Large intestine (tissue), 3 donors: ENCODE data around the gene DLST. TPM values are rescaled to one million over a fixed set of nuclear protein-coding genes. Genes with fewer than 3 reads are reported as not detected.

ENCODE experiments used
- DNase-seq, 2 donors: peaks; one replicate each; pipeline versions ENCODE4 v3.0.0 to v3.0.0-alpha.2; 2013
- H3K27ac ChIP-seq: one replicate; pipeline ENCODE4 v1.5.1; 2013; ENCODE audit warnings: low read length
- H3K27me3 ChIP-seq: 2 replicates; pipeline ENCODE4 v1.6.1; 2013; ENCODE audit warnings: low read length; ENCODE audit not compliant: control insufficient read depth, insufficient read depth
- H3K36me3 ChIP-seq: 2 replicates; pipeline ENCODE4 v1.6.1; 2013; ENCODE audit warnings: low read length; ENCODE audit not compliant: control insufficient read depth, insufficient read depth
- H3K4me1 ChIP-seq: one replicate; pipeline ENCODE4 v1.6.1; 2013; ENCODE audit warnings: low read length; ENCODE audit not compliant: control insufficient read depth, insufficient read depth
- H3K4me3 ChIP-seq: one replicate; pipeline ENCODE4 v1.5.1; 2013; ENCODE audit warnings: low read length
- H3K9me3 ChIP-seq: one replicate; pipeline ENCODE4 v1.6.1; 2013; ENCODE audit warnings: mild to moderate bottlenecking, low read depth, low read length, moderate library complexity; ENCODE audit not compliant: control insufficient read depth
- WGBS: methylation state at CpG from one replicate; pipeline ENCODE4 v1.1.5; 2013; ENCODE audit warnings: low lambda C conversion rate; ENCODE audit not compliant: insufficient coverage; 5-methylcytosine and 5-hydroxymethylcytosine counted together
- polyA plus RNA-seq: library from polyadenylated mRNA; unstranded; fragments of 120-200 nt; gene quantifications from one replicate; pipeline ENCODE4 v1.2.1, GENCODE V29; 2013

The DLST gene
- polyA plus RNA-seq, 1 donor: 105 TPM

DNA sequence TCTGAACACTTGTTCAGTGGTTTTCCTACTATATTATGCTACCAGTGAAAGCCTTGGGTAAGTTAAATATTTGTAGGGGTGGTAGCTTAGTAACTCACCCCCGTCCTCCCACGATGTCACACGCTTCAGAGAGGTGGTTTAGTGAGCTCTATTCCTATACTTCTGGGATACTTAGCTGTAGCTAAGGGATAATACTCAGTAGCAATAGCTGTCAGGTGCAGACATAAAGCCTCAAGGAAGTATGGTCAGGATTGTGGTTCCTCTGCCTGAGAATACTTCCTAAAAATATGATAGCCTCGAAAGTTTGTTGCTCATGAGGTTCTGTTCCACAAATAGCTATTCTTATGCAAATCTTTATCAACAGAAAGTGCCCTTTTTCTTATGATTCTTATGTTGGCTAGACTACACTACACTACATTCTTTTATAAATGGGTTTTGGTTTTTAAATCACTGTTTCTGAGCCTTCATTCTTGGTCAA is 11.9 kb downstream of the DLST start:
- Histone ChIP-seq H3K27ac (no peak overlapping the region), H3K36me3 (peaks cover 91% of the 10 kb centered on the region), H3K4me3 (no peak overlapping the region), H3K4me1 (peaks cover 10% of the 10 kb centered on the region), H3K27me3 (no peaks in the 10 kb centered on the region), H3K9me3 (no peaks in the 10 kb centered on the region)
- WGBS: 100% methylated on average over 1 of the region's 4 CpGs
- DNase-seq: no peak

DNA sequence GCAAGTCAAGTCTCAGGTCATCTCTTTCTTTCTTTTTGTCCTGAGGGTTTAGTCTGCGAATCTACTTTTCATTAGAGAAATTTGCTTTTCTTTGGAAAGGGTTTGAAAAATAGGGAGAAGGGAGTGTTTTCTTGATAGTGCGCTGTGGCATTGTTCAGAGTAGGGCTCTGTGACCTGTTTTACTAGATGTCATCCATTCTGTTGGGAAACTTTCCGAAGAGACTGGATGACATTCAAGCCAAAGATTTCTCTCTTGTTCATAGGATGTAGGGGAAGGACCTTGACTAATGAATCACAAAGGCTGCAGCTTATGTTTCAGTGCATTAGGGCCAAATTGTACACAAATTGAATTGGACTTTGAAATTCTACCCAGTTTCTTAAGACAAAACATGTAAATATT is 14.7 kb downstream of the DLST start:
- Histone ChIP-seq H3K4me3 (no peak overlapping the region), H3K27ac (no peak overlapping the region), H3K36me3 (peaks cover 95% of the 10 kb centered on the region), H3K9me3 (no peaks in the 10 kb centered on the region), H3K4me1 (peaks cover 7% of the 10 kb centered on the region), H3K27me3 (no peaks in the 10 kb centered on the region)
- WGBS: no CpG with 5 or more reads among the region's 3 CpGs
- DNase-seq: no peak

GRCh38 chr14:74897642-74898041 is 15.9 kb downstream of the DLST start:
- no peak for DNase-seq
- 100% methylated on average over 1 of the region's 4 CpGs for WGBS

DNA sequence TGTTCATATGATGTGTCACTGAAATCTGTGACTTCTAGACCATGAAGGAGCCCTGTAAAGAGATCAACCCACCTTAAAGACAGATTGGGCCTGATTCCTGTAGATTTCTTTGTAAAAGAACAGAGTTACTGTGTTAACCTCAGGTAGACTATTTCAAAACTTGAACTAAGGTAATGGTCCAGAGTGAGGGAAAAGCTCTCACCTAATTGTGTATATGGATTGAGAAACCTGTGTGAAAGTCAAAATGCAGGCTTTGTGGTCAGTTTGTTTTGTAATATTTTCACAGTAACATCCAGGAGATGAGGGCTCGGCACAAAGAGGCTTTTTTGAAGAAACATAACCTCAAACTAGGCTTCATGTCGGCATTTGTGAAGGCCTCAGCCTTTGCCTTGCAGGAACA is 16.4 kb downstream of the DLST start:
- no peak for DNase-seq
- Histone ChIP-seq H3K27ac (no peak overlapping the region), H3K4me1 (peaks cover 7% of the 10 kb centered on the region), H3K27me3 (no peaks in the 10 kb centered on the region), H3K4me3 (no peak overlapping the region), H3K36me3 (peaks cover 96% of the 10 kb centered on the region), H3K9me3 (no peaks in the 10 kb centered on the region)
- no CpG with 5 or more reads among the region's 2 CpGs for WGBS

More at GRCh38 chr14:74897642-74898041, 15.9 kb downstream of the DLST start:
- Histone ChIP-seq H3K4me3 (no peak overlapping the region), H3K27ac (no peak overlapping the region), H3K4me1 (peaks cover 7% of the 10 kb centered on the region), H3K27me3 (no peaks in the 10 kb centered on the region), H3K36me3 (peaks cover 96% of the 10 kb centered on the region), H3K9me3 (no peaks in the 10 kb centered on the region)

DNA sequence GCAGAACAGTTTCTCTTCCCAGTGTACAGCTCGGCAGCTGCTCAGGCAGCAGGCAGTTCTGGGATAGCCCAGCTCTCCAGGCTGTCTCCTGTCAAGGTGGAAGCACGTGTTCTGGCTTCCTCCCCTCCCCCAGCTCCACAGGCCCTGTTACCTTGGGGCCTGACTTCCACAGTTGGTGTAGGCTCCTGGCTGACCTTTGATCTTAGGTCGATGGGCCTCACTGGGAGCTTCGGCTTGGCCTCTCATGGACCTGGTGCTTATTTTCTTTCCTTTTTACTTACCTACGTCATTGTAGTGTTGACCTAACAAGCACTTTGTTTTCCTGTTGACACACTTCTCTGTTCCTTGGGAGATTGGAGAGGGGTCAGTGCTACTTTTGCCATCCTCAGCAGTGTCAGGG is 17.0 kb downstream of the DLST start:
- peaks cover 7% of the 10 kb centered on the region for H3K4me1 ChIP-seq
- WGBS: 18% methylated on average over 2 of the region's 5 CpGs

DNA sequence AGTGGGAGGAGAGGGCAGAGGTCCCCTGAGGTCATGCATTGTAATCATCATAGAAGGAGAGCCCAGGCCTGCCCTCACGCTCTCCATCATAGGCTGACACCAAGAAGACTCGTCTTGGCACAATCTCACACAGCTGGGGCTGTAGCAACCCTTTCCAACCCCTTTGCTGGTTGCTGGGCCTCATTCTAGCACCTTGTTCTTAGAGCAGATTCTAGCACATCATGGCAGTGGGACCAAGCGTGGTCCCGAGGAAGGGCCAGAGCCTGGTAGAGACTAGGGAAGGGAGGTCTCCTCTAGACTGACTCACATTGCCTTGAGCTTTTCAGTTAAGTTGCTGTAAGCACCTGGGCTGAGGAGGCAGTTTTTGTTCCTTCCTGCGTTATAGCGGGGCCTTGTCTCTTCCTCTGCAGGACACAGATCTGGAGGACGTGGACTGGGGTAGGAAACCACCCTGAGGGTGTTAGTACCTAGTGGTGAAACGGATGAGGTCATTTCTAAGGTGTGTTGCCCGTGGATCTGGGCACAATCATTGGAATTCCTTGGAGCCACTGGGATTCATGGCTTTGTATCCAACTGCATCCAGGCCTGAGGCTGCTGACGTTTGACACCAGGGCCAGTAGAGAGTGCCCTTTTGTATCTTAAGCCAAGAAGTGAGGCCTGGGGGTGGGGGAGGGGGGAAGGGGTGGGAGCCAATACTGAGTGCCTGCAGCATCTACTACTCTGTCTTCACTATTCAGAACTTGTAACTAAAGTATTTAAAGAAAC is 21.4 kb downstream of the DLST start:
- DNase-seq: no peak
- Histone ChIP-seq H3K4me3 (no peak overlapping the region), H3K9me3 (no peaks in the 10 kb centered on the region), H3K27ac (no peak overlapping the region), H3K27me3 (no peaks in the 10 kb centered on the region), H3K4me1 (peaks cover 4% of the 10 kb centered on the region), H3K36me3 (peaks cover 74% of the 10 kb centered on the region)
- no CpG with 5 or more reads among the region's 10 CpGs for WGBS

More for the DNA sequence above, 17.0 kb downstream of the DLST start:
- H3K36me3 ChIP-seq: peaks cover 94% of the 10 kb centered on the region
- H3K27ac ChIP-seq: no peak overlapping the region
- H3K4me3 ChIP-seq: no peak overlapping the region
- DNase-seq: peak; percentile 63 to 84
- H3K27me3 ChIP-seq: no peaks in the 10 kb centered on the region
- no peaks in the 10 kb centered on the region for H3K9me3 ChIP-seq

DNA sequence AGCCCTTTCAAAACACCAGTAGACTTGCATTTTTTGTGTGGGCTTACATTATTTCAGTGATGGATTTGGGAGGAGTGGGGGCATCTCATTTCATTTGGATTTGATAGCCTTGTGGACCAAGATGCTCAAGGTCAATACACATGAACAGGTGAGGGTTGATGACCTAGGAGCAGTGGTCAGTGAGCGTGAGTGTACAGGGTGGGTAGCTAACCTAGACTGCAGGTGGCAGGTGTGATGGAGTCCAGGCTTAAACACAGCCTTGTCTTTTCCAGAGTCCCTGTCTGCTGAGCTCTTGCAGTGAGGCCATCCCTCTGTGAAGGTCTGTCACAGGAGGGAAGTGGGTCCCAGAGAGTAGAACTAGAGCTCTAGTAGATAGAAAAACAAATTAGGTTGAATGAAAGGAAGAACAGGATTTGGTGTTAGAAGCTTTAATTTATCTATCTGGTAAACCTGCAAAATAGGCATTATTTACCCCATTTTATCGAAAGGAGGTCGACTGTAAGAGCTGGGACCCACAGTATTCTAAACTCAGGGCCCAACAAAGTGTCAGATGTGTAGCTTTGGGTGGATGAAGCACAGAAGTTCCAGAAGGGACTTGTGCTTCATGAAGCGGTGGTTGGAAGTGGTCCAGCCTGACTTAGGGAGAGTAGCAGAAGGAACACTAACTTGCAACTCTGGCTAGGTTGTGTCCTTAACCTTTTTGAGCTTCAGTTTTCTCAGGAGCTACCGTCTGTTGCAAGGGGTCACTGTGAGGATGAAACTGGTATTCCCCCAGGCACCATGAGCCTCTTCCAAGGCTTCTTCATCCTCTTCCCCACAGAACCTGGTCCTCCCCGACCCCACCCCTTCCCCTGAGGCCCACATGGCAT is 23.2 kb downstream of the DLST start:
- Histone ChIP-seq H3K27me3 (no peaks in the 10 kb centered on the region), H3K9me3 (no peaks in the 10 kb centered on the region), H3K4me1 (no peaks in the 10 kb centered on the region), H3K36me3 (peaks cover 56% of the 10 kb centered on the region), H3K4me3 (no peak overlapping the region), H3K27ac (no peak overlapping the region)
- no peak for DNase-seq
- 60% methylated on average over 1 of the region's 6 CpGs for WGBS

- Histone ChIP-seq H3K27ac (no peak overlapping the region), H3K4me1 (no peaks in the 10 kb centered on the region), H3K4me3 (no peak overlapping the region), H3K36me3 (peaks cover 48% of the 10 kb centered on the region), H3K27me3 (no peaks in the 10 kb centered on the region), H3K9me3 (no peaks in the 10 kb centered on the region)
- DNase-seq: peak in 1 of 2 donors; percentile 42
- WGBS: no CpG with 5 or more reads among the region's 14 CpGs
These were observed 24.0 kb downstream of the DLST start for GRCh38 chr14:74905595-74906142.

- H3K9me3 ChIP-seq: no peaks in the 10 kb centered on the region
- no peak overlapping the region for H3K4me3 ChIP-seq
- no peak for DNase-seq
- H3K27ac ChIP-seq: no peak overlapping the region
- H3K36me3 ChIP-seq: peaks cover 35% of the 10 kb centered on the region
- no CpG with 5 or more reads among the region's 12 CpGs for WGBS
- peaks cover 2% of the 10 kb centered on the region for H3K4me1 ChIP-seq
- H3K27me3 ChIP-seq: no peaks in the 10 kb centered on the region
These were observed 25.3 kb downstream of the DLST start for GRCh38 chr14:74906925-74907521.

- H3K27ac ChIP-seq: no peak overlapping the region
- H3K9me3 ChIP-seq: no peaks in the 10 kb centered on the region
- DNase-seq: no peak
- no peaks in the 10 kb centered on the region for H3K27me3 ChIP-seq
- H3K4me3 ChIP-seq: no peak overlapping the region
- peaks cover 27% of the 10 kb centered on the region for H3K36me3 ChIP-seq
- WGBS: no CpG with 5 or more reads among the region's 6 CpGs
- H3K4me1 ChIP-seq: peaks cover 4% of the 10 kb centered on the region
These were observed 26.0 kb downstream of the DLST start for GRCh38 chr14:74907744-74908143.
